ENCODE measurements around the gene DNAAF9.

The DNAAF9 gene

DNA sequence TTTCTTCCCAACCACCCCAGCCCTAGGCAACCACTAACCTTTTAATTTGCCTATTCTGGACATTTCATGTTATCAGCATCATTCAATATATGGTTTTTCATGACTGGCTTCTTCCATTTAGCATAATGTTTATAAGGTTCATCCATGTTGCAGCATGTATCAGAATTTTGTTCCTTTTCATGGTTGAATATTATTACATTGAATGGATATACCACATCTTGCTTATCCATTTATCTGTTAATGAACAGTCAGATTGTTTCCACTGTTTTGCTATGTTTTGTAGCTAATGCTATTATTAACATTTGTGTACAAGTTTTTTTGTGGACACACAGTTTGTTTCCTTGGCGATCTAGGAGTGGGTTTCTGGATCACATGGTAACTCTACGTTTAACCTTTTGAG is 3.0 kb upstream of the DNAAF9 start:
- no peak for DNase-seq (ENCODE audit: low spot score)

DNA sequence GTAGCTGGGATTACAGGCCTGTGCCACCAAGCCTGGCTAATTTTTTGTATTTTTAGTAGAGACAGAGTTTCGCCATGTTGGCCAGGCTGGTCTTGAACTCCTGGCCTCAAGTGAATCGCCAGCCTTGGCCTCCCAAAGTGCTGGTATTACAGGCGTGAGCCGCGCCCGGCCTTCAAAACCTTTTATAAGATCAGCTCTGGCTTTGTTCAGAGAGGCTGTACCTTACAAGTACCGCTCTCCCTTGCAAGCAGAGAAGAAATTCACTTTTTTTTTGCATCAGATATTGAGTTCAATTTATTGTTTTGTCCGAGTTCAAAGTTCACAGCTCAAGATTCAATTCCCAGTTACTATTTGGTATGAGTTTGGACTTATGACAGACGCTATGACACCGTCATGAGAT is 1.9 kb upstream of the DNAAF9 start:
- DNase-seq (ENCODE audit: low spot score): no peak

DNA sequence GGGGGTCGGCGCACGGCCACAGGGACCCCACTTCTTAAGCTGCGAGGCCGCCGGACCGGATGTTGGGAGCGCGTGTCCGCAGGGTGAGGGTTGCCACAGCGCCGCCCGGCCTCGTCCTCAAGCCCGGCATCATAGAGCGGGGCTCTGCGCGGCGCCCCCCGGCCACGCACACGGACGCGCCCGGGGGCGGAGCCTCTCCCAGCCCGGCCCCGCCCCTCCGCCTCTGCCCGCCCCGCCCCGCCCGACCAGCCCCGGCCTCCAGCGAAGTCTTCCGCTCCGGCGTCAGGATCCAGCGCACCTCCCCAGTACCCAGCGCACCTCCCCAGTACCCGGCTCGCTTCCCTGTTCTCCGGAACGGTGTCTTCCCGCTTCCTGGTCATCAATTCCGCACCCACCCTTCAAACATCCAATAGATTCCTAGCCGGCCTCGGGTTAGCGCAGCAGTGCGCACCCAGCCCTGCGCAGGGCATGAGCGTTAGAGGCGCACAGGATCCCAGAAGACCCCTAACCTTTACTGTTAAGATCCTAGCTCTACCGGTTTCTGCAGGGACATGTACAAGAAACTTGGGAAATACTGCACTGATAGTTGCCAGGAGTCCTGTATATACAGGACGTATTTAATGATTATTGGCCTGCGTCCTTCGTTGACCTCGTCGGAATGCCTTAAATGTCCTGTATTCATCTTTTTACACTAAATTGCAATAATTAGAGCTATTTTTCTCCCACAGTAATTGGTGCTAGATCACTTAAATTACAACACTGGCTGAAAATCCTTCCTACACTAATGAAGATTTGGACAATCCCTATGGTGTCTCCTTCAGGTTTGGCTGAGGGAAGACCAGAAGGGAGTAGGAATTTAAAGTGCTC is 535 bp upstream of the DNAAF9 start:
- DNase-seq (ENCODE audit: low spot score): peak; percentile 95

DNA sequence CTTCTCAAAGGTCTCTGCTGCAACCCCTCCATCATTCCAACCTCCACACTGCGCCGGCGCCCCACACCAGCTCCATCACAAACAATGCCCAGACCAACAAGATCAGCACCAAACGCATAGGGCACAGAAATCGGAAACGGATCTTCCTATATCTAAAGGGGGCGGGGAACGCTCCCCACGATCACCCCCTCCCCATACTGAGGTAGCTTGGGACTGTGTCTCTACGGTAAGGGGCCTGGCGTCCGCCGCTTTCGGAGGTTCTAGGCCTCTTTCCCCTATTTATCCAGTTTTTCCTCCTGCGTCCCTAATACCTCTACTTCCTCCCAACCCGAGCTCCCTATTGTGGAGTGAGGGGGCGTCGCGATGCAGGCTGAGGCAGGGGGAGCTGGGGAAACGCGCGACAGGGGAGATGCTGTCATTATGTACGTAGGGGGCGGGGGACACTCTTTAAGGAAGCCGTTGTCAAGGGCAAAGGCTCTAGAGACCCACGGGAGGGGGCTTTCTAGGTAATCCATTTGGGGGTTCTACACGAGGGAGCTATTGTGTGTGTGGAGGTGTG is 909 bp downstream of the DNAAF9 start:
- peak; percentile 13 for DNase-seq (ENCODE audit: low spot score)

DNA sequence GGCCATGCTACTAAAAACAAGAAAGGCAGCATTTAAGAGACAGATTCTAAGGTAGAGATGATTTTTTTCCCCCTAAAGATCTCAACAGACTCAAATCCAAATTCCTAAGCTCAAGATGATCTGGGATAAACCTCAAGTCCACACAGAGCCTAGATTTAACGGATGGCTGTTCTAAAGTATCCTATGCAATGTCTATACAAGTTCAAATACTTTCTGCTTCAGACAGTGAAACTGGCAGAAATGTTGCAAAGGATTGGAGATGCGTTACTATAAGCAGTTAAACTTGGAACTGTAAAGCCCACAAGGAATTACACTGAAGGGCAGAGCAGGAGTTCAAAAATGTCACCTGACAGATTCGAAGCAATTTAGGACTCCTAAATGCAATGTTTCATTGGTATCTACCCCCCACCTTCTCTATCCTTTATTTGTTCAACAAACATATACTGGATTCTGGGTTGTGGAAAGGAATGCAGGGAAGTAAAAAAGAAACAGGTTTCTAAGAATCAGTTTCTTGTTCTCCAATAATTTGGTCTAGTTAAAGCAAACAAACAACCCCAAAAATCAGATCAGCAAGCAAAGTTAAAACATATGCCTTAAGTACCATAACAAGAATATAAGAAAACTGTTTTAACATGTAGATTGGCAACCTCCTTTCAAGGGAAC is 1.6 kb downstream of the DNAAF9 start:
- DNase-seq (ENCODE audit: low spot score): no peak

DNA sequence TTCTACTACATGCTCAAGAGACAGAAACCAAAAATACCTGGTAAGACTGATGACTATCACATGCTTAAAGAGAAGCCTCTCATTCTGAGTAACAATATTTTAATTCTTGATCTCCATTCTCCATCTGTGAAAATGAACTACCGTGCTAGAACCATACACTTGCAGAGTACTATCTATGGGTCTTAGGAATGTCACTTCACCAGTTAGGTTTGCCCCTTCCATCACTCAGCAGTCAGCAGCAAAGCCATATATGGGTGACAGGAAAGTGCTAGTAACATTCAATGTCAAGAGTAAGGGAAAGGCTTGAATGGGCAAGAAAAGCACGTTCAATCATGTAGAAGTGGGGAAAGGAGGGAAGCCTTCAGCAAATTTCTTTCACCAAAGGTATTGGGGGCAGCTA is 2.3 kb downstream of the DNAAF9 start:
- no peak for DNase-seq (ENCODE audit: low spot score)

DNA sequence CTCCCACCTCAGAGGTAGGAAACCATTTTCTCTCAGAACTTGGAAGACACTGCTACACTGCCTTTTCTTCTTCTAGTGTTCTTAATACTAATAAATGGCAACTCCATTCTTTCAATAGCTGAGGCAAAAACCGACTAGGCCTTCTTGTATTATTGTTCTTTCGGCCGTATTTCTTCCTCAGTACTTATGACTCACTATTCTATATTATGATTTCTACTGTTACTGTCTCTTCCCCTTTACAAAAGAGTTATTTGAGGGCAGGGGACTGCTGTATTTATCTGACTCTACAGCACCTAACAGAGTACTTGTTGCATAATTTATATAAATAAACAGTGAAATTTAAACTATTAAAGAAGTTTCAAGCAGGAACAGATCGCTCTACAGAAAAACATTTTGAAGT is 3.1 kb downstream of the DNAAF9 start:
- DNase-seq (ENCODE audit: low spot score): no peak

DNA sequence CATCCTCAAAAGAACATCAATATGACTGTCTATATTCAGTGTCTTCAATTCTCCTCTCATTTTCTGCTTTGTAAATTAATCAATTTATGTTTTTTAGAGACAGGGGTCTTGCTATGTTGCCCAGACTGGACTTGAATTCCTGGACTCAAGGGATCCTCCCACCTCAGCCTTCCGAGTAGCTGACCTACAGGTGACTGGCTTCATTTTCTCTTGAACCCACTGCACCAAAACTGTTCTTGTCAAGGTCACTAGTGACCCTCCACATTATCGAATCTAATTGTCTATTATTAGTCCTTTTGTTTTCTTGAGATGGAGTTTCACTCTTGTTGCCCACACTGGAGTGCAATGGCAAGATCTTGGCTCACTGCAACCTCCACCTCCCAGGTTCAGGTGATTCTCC is 3.7 kb downstream of the DNAAF9 start:
- DNase-seq (ENCODE audit: low spot score): no peak

DNA sequence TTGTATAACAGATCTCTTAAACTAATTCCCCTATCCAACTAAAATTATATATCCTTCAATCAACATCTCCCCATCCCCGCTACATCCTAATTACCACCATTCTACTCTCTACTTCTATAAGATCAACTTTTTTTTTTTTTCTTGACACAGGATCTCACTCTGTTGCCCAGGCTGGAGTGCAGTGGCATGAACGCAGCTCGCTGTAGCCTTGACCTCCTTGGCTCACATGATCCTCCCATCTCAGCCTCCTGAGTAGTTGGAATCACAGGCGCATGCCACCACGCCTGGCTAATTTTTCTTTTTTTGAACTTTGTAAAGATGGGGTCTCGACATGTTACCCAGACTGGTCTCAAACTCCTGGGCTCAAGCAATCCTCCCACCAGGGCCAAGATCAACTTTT is 5.0 kb downstream of the DNAAF9 start:
- no peak for DNase-seq (ENCODE audit: low spot score)

DNA sequence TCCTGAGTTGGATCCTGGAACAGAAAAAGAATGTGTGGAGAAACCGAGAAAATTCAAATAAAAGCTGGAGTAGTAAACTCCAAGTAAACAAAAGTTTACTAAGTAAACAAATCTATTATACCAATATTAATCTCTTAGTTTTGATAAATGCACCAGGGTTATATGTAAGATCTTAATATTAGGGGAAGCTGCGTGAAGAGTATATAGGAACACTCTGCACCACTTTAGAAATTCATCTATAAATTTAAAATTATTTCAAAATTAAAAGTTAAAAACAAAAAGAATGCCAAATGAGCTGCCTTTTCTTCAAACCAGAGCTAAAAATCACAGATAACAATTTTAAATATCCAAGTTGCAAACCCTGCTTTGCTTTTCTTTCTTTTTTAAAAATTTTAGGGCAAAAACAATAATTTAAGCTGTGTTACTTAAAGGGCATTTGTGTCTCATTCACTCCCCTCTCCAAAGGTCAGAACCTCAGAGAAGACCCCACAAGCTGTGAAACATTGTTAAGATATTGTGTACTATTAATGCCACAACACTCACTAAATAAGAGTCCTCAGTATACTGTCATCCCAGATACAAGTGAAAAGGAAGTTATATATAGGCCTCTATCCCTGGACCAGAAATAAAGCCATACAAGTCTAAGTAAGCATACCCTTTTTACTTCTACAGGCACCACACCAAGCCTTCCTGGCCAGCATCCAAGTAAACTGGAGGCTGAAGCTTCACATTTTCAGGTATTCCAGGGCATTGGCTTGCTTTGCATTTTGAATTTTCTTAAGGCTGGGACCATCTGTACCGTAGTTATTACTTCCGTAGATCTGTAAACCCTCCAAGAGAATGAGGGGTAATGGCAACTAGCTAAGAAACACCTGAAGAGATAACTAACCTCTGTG is 7.0 kb downstream of the DNAAF9 start:
- DNase-seq (ENCODE audit: low spot score): no peak

DNA sequence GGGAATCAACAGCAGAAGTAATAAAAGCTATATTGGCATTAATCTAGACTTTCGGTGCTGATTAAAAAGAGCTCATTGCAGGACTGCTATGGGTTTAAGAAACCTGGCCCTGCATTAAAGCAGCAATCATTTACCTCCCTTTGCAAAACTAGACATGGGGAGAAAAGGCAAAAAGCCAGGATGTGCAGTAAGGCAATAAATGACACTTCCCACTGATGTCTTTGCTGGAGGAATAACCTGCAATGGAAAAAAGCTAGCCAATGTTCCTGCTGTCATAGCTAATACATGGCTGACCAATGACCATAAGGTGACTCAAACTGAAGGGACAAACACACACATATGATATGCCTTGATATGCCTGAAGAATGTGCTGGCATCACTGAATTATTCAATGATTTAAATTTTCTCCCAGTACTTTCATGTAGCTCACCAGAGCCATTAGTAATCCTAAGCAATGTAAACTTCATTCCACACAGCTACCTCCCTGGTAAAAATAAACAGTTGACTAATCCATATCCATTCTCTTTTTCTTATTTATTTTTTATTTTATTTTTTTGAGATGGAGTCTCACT is 8.7 kb downstream of the DNAAF9 start:
- peak; percentile 76 for DNase-seq (ENCODE audit: low spot score)

DNA sequence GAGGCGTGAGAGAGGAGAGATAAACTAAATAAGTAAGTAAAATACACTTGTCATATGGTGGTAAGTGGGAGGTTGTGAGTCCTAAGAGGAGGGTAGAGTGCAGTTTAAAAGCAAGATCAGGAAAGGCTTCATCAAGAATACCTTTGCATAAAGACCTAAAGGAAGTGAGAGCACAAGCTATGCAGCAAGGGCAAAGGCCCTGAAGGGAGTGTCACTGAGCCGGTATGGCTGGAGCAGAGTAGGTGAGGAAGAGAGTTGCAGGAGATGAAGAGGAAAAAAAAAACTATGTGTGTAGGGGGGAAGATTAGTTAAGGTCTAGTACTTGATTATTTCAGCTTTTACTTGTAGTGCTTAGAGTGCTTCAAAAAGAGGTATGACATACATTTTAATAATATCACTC is 11.0 kb downstream of the DNAAF9 start:
- no peak for DNase-seq (ENCODE audit: low spot score)

DNA sequence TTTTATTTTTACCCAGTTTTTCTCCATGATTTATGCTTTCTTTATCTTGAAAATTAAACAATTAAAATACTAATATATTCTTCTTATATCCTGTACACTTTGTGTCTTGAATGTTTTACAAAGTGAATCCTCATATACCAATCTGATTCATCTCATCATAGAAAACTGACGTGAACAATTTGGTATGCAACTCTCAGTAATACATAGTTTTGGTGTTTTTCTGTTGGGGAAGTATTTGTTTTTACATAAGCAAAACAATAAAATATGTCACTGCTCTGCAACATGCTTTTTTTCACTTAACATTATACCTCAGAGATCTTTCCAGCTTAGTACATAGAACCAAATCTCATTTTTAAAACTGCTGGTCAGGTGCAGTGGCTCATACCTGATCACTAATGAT is 14.7 kb downstream of the DNAAF9 start:
- DNase-seq (ENCODE audit: low spot score): no peak

DNA sequence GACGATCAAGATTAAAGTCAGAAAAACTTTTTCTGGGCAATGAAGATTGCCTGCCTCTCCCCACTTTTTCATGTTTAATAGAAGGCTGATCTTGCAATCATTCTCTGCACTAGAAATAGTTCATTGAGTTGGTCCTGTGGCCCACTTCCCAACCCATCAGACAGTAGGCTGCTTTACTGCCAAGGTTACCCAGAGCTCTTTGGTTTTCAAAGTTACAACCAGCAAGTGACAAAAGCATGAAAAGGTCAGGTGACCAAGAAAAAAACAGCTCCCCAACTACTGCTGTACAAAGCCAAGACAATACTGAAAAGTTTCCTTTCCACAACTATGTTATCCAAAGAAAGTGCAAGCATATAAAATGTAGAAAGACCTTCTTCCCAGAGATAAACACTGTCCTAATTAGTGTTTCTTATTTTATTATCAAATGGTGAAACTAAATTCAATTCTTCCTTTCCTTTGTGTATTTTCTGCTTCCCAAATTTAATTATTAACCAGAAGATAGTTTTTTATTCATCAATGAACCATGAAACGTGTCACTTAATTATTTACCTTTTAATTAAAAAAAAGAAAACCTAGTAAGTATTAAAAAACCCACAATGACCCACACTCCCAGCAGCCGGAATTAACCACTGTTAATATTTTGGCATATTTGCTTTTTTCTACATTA is 16.6 kb downstream of the DNAAF9 start:
- DNase-seq (ENCODE audit: low spot score): no peak

DNA sequence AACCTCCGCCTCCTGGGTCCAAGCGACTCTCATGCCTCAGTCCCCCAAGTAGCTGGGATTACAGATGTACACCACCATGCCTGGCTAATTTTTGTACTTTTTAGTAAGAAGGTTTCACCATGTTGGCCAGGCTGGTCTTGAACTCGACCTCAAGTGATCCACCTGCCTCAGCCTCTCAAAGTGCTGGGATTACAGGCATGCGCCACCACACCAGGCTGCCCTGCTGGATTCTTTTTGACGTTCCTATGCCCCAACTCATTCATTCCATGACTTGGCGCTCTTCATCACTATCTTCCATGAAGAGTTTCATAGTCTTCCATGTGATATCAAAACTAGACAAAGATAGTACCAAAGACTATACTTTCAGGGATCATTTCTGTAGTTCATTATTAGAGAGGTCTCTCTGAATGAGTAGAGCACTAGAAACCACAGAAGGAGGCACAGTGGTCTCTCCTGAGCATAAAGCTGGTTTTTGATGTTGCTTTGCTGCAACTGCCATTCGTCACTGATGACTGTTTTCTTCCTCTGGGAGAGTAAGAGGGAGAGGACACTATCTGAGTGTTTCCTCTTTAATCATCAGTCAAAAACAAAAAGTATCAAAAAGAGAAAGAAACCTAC is 23.5 kb downstream of the DNAAF9 start:
- no peak for DNase-seq (ENCODE audit: low spot score)

DNA sequence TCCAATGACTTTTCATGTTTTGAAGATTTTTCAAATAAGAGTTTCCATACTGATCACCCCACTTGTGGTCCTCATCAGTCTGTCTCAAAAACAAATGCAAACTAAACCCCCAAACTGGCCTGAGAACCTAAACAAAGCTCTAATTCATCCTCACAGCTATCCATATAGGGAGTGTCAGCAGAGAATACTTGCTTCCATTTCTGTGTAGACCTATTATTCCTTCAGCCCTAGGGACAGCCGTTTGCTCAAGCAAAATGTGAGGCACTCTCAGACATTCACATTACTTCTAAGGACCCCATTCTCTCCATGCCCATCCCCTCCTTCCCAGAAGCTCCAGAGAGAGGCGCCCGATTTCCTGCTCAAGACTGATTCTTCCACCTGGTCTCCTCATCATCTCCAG is 24.6 kb downstream of the DNAAF9 start:
- DNase-seq (ENCODE audit: low spot score): no peak

DNA sequence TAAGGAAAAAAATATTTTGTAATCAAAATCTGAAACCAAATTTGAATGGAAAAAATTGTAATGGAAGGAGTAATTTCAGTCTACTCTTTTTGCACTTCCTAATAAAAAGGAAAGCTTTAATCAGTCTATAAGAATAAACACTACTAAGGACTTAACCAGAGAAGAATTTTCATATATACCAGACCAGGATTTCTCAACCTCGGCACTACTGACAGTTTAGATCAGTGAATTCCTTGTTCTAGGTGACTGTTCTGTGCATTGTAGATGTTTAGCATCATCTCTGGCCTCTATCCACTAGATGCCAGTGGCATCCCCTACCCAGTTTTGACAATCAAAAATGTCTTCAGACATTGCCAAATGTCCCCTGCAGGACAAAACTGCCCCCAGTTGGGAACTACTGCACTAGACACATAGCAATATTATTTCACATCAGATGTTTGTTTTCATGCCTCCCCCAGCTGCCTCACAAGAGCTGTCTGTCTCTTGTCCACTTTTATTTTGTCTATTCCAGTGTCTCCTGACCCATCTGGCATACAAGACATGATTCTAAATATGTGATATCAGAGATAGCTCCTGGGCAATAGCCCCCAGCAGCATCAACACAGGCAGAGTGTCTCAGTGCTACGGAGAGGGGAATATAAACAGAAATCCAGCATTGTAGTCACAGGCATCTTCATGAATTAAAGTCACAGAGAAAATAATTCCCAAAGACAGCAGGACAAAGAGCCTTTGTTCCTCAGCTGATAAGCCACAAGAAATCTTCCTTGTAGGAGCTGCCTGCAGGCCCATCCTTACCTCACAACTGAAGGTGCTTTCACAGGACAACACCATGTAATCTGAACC is 27.0 kb downstream of the DNAAF9 start:
- no peak for DNase-seq (ENCODE audit: low spot score)

DNA sequence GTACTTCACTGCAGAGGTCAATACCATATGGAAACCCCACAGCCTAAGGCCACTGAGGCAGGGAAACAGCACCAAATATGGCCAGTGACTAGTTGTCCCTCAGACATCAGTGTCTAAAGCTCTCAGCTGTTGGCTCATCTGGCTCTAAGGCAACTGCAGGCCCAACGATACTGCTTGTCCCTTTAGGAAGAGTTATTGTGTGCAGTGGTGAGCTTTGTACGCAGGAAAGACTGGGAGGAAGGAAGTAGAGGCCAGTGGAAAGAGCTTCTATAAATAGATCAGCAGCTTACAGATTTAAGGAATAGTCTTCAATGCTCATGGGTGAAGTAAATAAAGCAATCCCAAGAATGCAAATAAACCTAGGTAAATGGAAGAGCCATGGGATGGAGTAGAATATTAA is 29.3 kb downstream of the DNAAF9 start:
- DNase-seq (ENCODE audit: low spot score): no peak

DNA sequence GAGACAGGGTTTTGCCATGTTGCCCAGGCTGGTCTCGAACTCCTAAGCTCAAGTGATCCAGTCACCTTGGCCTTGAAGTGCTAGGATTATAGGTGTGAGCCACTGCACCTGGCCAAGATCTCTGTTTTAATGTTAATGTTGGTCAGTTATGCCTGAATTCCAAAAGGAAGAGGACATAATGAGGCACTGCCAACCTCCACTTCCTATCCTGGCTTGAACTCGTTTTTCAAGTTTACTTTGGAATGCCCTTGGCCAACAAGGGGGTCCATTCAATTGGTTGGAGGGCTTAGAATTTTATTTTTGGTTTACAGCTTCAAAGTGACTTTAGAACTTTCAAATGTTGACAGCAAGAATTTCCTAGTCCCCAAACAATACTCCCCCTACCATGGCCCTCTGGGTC is 29.8 kb downstream of the DNAAF9 start:
- DNase-seq (ENCODE audit: low spot score): no peak

DNA sequence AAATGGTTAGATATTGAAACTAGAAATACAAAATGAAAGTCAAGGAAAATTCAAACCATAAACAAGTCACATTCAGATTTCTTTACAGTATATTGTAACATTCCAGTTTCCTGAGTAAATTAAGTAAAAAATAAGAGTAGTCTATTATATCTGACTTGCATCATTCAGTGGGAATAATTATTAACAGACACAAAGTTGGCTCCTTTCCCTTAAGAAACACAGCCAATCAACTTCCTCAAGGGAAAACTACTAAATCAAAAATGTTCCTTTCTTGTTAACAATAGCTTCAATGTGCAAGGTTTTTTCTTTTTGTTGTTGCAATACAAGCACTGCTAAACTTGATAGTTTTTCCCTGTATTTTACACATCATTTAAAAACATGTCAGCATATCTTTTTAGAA is 33.2 kb downstream of the DNAAF9 start:
- DNase-seq (ENCODE audit: low spot score): no peak

Data from AG08396 (cell line).